Measurements from ENCODE around the gene RASGRP3.

The RASGRP3 gene

DNA sequence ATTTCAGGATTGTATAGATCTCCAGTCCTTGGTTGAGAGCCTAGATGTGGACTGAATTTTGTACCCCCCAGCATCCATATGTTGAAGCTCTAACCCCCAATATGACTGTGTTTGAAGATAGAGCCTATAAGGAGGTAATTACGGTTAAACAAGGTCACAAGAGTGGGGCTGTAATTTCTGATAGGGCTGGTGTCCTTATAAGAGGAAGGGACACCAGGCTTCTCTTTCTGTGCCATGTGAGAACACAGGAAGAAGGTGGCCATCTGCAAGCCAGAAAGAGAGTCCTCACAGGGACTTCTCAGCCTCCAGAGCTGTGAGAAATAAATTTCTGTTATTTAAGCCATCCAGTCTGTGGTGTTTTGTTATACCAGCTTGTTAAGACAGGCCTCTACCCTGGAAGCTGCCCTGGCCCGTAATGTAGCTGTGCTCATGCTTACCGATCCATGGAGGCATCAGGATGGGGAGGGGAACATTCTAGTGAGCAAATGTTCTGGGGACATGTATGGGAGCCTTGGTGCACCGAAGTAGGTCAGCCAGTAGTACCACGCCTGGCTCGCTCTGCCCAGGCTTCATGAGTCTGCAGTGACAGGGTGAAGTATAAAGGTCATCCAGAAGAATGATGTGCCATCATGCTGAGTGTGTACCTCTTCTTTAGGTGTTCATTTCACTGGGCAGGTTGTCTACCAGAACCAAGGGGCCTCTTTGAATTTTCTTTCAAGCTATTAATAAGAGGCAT, 16.1 kb downstream of the RASGRP3 start:
- peak overlapping the region; percentile 57 for H3K4me3 ChIP-seq (ENCODE audit: low read depth, low read length)
- TF ChIP-seq, protein P1, sequence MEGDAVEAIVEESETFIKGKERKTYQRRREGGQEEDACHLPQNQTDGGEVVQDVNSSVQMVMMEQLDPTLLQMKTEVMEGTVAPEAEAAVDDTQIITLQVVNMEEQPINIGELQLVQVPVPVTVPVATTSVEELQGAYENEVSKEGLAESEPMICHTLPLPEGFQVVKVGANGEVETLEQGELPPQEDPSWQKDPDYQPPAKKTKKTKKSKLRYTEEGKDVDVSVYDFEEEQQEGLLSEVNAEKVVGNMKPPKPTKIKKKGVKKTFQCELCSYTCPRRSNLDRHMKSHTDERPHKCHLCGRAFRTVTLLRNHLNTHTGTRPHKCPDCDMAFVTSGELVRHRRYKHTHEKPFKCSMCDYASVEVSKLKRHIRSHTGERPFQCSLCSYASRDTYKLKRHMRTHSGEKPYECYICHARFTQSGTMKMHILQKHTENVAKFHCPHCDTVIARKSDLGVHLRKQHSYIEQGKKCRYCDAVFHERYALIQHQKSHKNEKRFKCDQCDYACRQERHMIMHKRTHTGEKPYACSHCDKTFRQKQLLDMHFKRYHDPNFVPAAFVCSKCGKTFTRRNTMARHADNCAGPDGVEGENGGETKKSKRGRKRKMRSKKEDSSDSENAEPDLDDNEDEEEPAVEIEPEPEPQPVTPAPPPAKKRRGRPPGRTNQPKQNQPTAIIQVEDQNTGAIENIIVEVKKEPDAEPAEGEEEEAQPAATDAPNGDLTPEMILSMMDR (IDR thresholded peaks at IDR 0.05; ENCODE audit: insufficient read depth, low read depth, low read length, missing control alignments) = no peak
- DNase-seq (ENCODE audit: low read depth) = peak; percentile 38

DNA sequence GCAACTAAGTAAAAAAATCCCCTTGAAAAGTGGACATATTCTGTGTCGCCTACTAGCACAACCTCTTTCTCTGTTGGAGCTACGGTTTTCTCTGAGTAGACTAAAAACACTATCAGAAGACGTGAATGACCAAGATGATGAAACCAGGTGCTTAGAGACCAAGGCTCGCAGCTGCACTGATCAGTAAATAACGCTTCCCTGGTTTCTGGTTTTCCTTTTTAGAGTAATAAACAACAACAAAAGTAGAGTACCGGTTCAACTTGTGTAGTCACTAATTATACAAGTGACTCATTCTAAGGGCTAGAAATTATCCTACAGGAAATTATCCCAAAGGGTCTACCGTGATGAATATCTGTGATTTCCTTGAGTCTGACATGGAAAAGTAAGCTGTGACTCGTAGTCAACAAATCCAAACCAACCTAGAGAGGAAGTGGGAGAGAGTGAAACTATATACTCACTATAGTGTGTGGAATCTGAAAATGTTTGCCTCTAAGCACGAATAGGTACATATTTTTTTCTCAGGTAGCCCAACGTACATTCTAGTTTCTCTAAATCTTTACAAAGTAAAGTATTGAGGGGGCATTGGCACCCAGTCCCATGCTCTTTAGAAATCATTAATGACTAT, 17.8 kb downstream of the RASGRP3 start:
- TF ChIP-seq, protein P1 (IDR thresholded peaks at IDR 0.05; ENCODE audit: insufficient read depth, low read depth, low read length, missing control alignments) = no peak
- DNase-seq (ENCODE audit: low read depth) = peak; percentile 91
- H3K4me3 ChIP-seq (ENCODE audit: low read depth, low read length) = peak overlapping the region; percentile 57

DNA sequence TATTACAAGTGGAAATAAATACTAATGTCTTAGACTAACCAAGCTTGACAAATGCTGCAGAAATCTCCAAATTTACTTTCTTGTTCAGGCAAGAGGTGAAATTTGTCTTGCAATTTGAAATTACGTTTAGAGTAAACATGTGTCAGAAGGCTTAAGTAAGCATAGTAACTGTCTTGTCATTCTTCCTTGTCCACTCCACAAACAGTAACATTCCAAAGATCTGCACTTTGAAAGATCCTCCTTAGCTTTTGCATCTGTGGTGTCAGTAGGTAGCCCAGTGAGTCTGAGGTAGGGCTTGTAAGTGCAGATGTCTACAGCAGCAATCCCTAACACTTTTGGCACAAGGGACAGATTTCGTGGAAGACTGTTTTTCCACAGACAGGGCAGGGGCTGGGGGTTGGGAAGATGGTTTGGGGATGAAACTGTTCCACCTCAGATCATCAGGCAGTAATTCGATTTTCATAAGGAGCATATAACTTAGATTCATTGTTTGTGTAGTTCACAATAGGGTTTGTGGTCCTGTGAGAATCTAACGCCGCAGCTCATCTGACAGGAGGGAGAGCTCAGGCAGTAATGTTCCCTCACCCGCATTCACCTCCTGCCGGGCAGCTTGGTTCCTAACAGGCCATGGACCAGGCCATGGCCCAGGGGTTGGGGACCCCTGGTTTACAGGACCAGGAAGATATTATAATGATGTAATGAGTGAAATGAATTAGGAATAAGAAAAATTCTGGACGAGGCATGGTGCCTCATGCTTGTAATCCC, 18.6 kb downstream of the RASGRP3 start:
- peak overlapping the region; percentile 57 for H3K4me3 ChIP-seq (ENCODE audit: low read depth, low read length)
- peak; percentile 58 for DNase-seq (ENCODE audit: low read depth)
- TF ChIP-seq, protein P1 (IDR thresholded peaks at IDR 0.05; ENCODE audit: insufficient read depth, low read depth, low read length, missing control alignments) = no peak

DNA sequence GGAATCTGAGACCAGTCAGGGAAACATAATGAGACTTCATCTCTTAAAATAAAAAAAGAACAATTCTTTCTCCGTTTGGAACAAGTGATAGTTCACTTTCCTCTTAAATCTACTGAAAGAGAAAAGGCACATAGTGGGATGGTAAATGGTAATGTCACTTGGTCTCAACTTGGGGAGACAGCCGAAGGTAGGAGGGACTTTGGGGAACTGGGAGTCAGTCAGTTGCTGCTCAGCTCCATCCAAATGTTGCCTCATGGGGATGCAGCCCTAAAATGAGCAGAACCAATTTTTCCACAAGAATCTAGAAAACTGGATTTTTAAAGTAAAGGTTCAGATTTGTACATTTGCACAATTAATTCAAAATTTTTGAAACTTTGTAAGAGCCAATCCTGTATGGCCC, 19.2 kb downstream of the RASGRP3 start:
- TF ChIP-seq, protein P1 (IDR thresholded peaks at IDR 0.05; ENCODE audit: insufficient read depth, low read depth, low read length, missing control alignments) = no peak
- H3K4me3 ChIP-seq (ENCODE audit: low read depth, low read length) = peak overlapping the region; percentile 57

DNA sequence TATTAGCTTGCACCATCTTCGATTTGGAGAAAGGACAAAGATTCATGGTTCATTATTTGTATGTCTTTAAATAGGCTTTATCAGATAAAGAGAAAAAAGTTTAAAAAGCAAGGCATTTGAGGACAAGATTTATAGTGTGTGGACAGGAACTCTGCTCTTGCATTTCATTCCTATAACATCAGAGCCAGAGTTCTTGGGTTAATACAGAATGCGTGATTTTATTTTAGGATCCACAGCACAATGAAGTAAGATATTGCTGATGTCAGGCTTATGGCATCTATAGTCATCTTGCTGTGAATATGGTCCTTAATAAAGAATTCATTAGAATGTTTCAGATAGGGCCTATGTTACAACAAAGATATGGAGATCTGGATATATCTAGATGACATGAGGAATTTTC, 19.7 kb downstream of the RASGRP3 start:
- DNase-seq (ENCODE audit: low read depth) = no peak
- TF ChIP-seq, protein P1 (IDR thresholded peaks at IDR 0.05; ENCODE audit: insufficient read depth, low read depth, low read length, missing control alignments) = no peak
- H3K4me3 ChIP-seq (ENCODE audit: low read depth, low read length) = peak overlapping the region; percentile 57

More for the DNA sequence above, 19.2 kb downstream of the RASGRP3 start:
- DNase-seq (ENCODE audit: low read depth) = peak; percentile 59

DNA sequence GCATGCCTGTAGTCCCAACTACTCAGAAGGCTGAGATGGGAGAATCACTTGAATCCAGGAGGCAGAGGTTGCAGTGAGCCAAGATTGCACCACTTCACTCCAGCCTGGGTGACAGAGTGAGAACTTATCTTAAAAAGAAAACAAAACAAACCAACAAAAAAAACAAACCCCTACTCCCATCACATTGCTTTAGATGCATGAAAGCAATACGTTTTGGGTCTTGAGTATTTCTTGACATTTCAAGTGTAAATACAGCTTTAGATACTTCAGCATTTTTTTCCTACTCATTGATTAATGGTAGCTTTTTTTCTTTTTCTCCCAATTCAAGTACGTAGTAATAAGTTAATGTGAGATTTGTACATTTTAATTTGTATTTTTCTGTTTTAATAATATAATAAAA, 20.3 kb downstream of the RASGRP3 start:
- TF ChIP-seq, protein P1 (IDR thresholded peaks at IDR 0.05; ENCODE audit: insufficient read depth, low read depth, low read length, missing control alignments) = no peak
- DNase-seq (ENCODE audit: low read depth) = peak; percentile 30
- H3K4me3 ChIP-seq (ENCODE audit: low read depth, low read length) = peak overlapping the region; percentile 57

Measured in GM12865 (cell line).